LNCaP clone FGC (cell line): Measurements from ENCODE around the gene MRTFB.
"Not testable (repeated sequence)": the region's sequence is repeated elsewhere in the genome, so short reads cannot be mapped to it uniquely, and the experiment has no call there.

Experiments
- DNase-seq: peaks from one replicate; pipeline ENCODE4 v3.0.0-alpha.2; 2011; ENCODE audit warnings: low read depth
- H3K4me3 ChIP-seq: 2 replicates; pipeline ENCODE4 v1.5.1; 2011; ENCODE audit warnings: mild to moderate bottlenecking, low read depth, low read length, control low read depth
- CTCF ChIP-seq: IDR thresholded peaks from 2 replicates; pipeline ENCODE4 v1.5.1; 2012; ENCODE audit warnings: mild to moderate bottlenecking; ENCODE audit not compliant: control insufficient read depth, insufficient read depth; ENCODE audit errors: extremely low read depth

MRTFB gene

DNA sequence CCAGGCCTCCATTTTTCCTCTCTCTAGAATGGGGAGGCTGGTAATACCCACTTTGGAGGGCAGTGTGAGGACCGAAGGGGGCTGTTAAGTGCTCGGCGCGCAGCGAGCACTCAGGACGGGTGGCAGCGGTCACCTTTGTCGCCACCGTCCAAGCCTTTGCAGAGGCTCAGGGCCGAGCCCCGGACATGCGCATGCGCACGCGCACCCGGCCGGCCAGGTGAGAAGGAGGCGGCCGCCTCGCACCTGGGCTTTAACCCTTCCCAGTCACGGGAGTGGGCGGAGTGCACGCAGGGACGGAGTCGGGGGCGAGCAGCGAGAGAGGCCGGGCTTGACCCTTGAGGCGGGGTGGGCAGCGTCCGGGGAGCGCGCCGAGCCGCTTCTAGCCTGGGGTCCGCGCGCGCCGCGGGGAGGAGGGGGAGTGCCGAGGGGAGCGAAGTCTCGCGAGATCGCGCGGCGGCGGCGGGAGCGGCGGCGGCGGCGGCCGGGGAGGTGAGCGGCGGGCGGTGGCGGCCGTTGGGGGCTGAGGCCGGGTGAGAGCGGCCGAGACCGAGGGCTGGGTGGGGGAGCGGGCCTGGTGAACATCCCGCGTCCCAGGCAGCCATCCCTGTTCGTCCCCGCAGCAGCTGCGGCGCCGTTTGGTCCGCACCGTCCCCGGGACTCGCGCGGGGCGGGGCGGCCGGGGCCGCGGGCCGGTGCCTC lies at the start of gene MRTFB:
Gene MRTFB (plus strand): TSS at position 443 of the 699 bp plus-strand sequence. CDS start 69,288 bp downstream, outside the sequence.
- H3K4me3 ChIP-seq = peak within 1 kb of the TSS; percentile 78
- TF ChIP-seq CTCF = no peak
- DNase-seq = peak; percentile 42

GRCh38 chr16:14023526-14023925 lies 47.6 kb upstream of the MRTFB start:
- DNase-seq = not testable (repeated sequence)

DNA sequence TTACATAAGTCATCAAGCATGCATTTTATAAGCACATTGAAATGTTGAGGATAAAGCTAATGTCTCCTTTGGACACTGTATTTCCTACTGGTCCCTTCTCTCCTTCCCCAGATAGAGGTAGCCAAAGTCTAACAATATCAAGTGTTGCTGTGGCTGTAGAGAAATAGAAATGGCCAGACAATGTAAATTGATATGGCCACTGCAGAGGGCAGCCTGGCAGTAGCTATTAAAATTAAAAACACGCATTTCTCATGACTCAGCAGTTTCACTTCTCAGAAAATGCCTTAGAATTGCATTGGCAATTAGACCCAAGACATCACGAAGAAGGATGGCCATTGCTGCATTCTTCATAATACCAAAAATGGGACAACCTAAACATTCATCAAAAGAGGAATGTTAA lies 46.8 kb upstream of the MRTFB start:
- DNase-seq = no peak
- peak; percentile 29 for TF ChIP-seq CTCF
- no peak overlapping the region for H3K4me3 ChIP-seq

More at GRCh38 chr16:14023526-14023925, 47.6 kb upstream of the MRTFB start:
- not testable (repeated sequence) for H3K4me3 ChIP-seq

- no peak for DNase-seq
- no peak overlapping the region for H3K4me3 ChIP-seq
- TF ChIP-seq CTCF = no peak
Measured at GRCh38 chr16:14026572-14027285, 44.4 kb upstream of the MRTFB start.

DNA sequence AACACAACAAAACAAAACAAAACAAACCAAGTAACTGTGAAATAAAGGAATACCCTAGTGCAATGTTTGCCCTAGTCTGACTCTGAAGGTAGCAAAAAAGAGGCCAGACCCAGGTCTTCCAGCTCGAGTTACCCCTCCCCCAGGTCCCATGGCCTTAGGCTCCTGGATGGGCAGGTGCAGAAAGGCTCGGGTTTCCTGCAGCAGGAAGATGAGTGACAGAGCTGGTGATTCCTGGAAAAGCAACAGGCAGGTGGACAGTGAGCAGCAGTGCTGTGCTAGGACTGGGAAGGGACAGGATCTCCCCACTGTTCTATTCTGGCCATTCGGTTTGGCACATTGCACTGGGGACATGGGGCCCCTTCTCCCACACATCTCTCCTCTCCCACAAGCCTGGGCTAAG lies 42.9 kb upstream of the MRTFB start:
- DNase-seq = no peak
- no peak overlapping the region for H3K4me3 ChIP-seq
- TF ChIP-seq CTCF = no peak

- no peak for DNase-seq
- TF ChIP-seq CTCF = no peak
- H3K4me3 ChIP-seq = no peak overlapping the region
Measured at GRCh38 chr16:14029658-14030057, 41.5 kb upstream of the MRTFB start.

DNA sequence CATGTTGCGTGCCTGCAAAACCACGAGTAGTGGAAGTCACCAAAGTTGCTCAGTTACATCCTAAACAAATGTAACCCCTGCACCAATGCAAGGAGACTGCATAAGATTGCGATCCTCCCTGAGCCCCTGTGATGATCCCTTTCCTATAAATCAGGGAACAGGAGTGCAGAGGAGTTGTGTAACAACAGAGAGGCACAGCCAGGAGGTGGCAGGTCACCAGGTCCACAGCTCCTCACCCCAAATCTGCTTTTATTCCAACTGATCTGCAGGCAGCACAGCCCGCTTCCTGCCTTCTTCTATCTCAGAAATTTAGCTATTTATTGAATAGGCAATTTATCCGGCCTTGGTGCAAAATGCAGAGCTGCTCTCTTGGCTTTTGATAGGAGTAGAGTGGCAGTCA lies 36.0 kb upstream of the MRTFB start:
- no peak for TF ChIP-seq CTCF
- DNase-seq = no peak
- no peak overlapping the region for H3K4me3 ChIP-seq
